Subcutaneous abdominal adipose tissue (tissue), 5 donors: ENCODE measurements around the gene CLIC1.
A peak's percentile ranks its signal among the peaks of the same experiment; 100 is the strongest.

Source experiments
- H3K27ac ChIP-seq: one replicate; pipeline ENCODE4 v1.7.0; 2013; ENCODE audit warnings: low read depth, mild to moderate bottlenecking, inconsistent platforms, low read length, moderate library complexity
- H3K27me3 ChIP-seq, 5 donors: one replicate each; pipeline ENCODE4 v1.7.0; 2013; ENCODE audit warnings: low read length in 5 of 5, inconsistent platforms in 1 of 5; ENCODE audit not compliant: control insufficient read depth in 5 of 5, insufficient read depth in 4 of 5
- H3K36me3 ChIP-seq, 5 donors: one replicate each; pipeline ENCODE4 v1.7.0; 2013; ENCODE audit warnings: low read length in 5 of 5; ENCODE audit not compliant: control insufficient read depth in 5 of 5, insufficient read depth in 5 of 5
- H3K4me1 ChIP-seq, 5 donors: one replicate each; pipeline ENCODE4 v1.7.0; 2013; ENCODE audit warnings: low read length in 5 of 5, mild to moderate bottlenecking in 3 of 5, moderate library complexity in 1 of 5; ENCODE audit not compliant: control insufficient read depth in 5 of 5, insufficient read depth in 5 of 5
- H3K4me3 ChIP-seq, 5 donors: one replicate each; pipeline ENCODE4 v1.7.0; 2013; ENCODE audit warnings: low read length in 5 of 5, low read depth in 1 of 5
- H3K9ac ChIP-seq, 5 donors: one replicate each; pipeline ENCODE4 v1.7.0; 2013; ENCODE audit warnings: low read length in 5 of 5, mild to moderate bottlenecking in 4 of 5, moderate library complexity in 3 of 5
- H3K9me3 ChIP-seq, 5 donors: one replicate each; pipeline ENCODE4 v1.7.0; 2013; ENCODE audit warnings: low read length in 5 of 5; ENCODE audit not compliant: control insufficient read depth in 5 of 5
- donor health status: healthy.
- donor health status: healthy.
- donor health status: healthy.
- donor health status: healthy.
- donor health status: healthy.

The CLIC1 gene

GRCh38 chr6:31760790-31761189 is 24.5 kb upstream of the CLIC1 start:
- H3K36me3 ChIP-seq = peaks cover 3 to 37% (median 12%) of the 10 kb centered on the region in 5 donors
- no peak overlapping the region for H3K4me3 ChIP-seq
- peaks cover under 1 to 10% (median 5%) of the 10 kb centered on the region in 5 donors for H3K4me1 ChIP-seq
- H3K27ac ChIP-seq = no peak overlapping the region
- H3K9me3 ChIP-seq = no peaks in the 10 kb centered on the region
- no peaks in the 10 kb centered on the region for H3K27me3 ChIP-seq
- no peak overlapping the region for H3K9ac ChIP-seq

- no peak overlapping the region for H3K27ac ChIP-seq
- H3K4me1 ChIP-seq = peaks cover 0 to 4% (median 2%) of the 10 kb centered on the region in 5 donors
- H3K9ac ChIP-seq = no peak overlapping the region
Measured at GRCh38 chr6:31758281-31758680, 22.0 kb upstream of the CLIC1 start.

GRCh38 chr6:31752739-31753319 is 16.5 kb upstream of the CLIC1 start:
- Histone ChIP-seq H3K4me3 (no peak overlapping the region), H3K4me1 (peaks cover 0 to 3% (median under 1%) of the 10 kb centered on the region in 5 donors)

More at GRCh38 chr6:31758281-31758680, 22.0 kb upstream of the CLIC1 start:
- Histone ChIP-seq H3K9me3 (no peaks in the 10 kb centered on the region), H3K27me3 (no peaks in the 10 kb centered on the region), H3K36me3 (peaks cover 3 to 37% (median 12%) of the 10 kb centered on the region in 5 donors), H3K4me3 (no peak overlapping the region)

DNA sequence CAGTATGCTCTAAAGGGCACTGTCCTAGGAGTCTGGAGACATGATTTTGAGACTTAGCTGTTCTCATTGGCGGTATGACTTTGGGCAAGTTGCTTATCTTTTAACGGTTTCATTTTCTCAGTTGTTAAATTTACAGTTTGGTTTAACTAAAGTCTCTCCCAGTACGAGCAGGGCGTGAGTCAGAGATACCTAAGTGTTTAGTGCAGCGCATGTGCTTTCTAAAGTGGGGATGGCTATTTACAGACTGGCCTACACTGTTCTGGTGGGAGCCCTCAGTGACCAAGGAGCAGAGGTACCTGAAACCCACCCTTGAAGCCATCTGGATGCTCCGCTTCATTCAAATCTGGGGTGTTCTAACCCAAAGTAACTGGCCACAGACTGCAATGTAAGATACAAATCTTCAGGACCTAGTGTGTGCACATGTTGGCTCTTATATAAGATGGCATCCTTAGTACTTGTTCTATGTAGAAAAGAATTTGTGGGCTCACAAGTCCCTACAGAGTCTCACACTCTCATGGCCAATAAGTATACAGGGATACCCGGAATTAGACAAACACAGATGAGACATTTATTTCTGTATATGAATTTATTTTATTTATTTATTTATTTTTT is 14.2 kb upstream of the CLIC1 start:
- Histone ChIP-seq H3K9me3 (no peaks in the 10 kb centered on the region), H3K36me3 (peaks cover 0 to 3% (median 0%) of the 10 kb centered on the region in 5 donors), H3K27me3 (no peaks in the 10 kb centered on the region), H3K27ac (no peak overlapping the region), H3K9ac (no peak overlapping the region), H3K4me1 (peaks cover 5 to 14% (median 8%) of the 10 kb centered on the region in 5 donors), H3K4me3 (no peak overlapping the region)

More at GRCh38 chr6:31752739-31753319, 16.5 kb upstream of the CLIC1 start:
- no peak overlapping the region for H3K9ac ChIP-seq
- H3K36me3 ChIP-seq = no peaks in the 10 kb centered on the region
- no peaks in the 10 kb centered on the region for H3K27me3 ChIP-seq
- no peak overlapping the region for H3K27ac ChIP-seq
- H3K9me3 ChIP-seq = no peaks in the 10 kb centered on the region

DNA sequence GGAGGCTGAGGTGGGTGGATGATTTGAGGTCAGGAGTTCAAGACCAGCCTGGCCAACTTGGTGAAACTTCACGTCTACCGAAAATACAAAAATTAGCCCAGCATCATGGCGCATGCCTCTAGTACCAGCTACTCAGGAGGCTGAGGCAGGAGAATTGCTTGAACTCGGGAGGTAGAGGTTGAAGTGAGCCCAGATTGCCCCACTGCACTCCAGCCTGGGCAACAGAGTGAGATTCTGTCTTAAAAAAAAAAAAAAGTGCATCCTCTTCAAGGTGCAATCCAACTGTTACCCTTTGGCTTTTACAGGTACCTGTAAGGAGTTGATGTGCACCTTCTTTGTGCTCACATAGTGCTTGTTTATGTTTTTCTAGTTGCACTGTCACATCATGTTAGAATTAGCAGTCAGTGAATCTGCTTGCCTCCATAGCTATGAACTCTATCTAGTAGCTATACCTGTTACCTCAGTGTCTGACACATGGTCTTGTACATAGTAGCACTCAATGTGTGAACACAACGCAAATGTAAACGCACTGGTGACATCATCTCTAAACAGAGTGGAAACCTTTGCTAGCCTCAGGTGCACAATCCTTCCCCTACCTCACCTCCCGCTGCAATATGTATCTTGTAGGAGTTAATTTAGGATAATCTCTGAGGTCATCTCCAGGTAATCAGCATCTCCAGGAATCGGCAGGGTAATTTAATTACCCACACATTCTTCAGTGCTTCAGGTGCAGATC is 13.1 kb upstream of the CLIC1 start:
- no peak overlapping the region for H3K9ac ChIP-seq
- no peaks in the 10 kb centered on the region for H3K27me3 ChIP-seq
- H3K27ac ChIP-seq = no peak overlapping the region
- peaks cover 5 to 14% (median 8%) of the 10 kb centered on the region in 5 donors for H3K4me1 ChIP-seq
- no peaks in the 10 kb centered on the region for H3K9me3 ChIP-seq
- no peak overlapping the region for H3K4me3 ChIP-seq
- H3K36me3 ChIP-seq = peaks cover 0 to 3% (median 0%) of the 10 kb centered on the region in 5 donors

GRCh38 chr6:31744422-31744821 is 8.1 kb upstream of the CLIC1 start:
- Histone ChIP-seq H3K9me3 (no peaks in the 10 kb centered on the region), H3K9ac (no peak overlapping the region), H3K36me3 (peaks cover 0 to 3% (median 0%) of the 10 kb centered on the region in 5 donors), H3K27me3 (no peaks in the 10 kb centered on the region), H3K4me1 (peaks cover 5 to 40% (median 28%) of the 10 kb centered on the region in 5 donors), H3K27ac (no peak overlapping the region), H3K4me3 (no peak overlapping the region)

GRCh38 chr6:31742894-31743293 is 6.6 kb upstream of the CLIC1 start:
- peak overlapping the region; percentile 63 for H3K27ac ChIP-seq
- H3K9me3 ChIP-seq = no peaks in the 10 kb centered on the region
- peaks cover 8 to 52% (median 36%) of the 10 kb centered on the region in 5 donors for H3K4me1 ChIP-seq
- H3K9ac ChIP-seq = no peak overlapping the region
- no peak overlapping the region for H3K4me3 ChIP-seq
- H3K27me3 ChIP-seq = no peaks in the 10 kb centered on the region
- H3K36me3 ChIP-seq = peaks cover 0 to 3% (median 0%) of the 10 kb centered on the region in 5 donors

- H3K27ac ChIP-seq = peak overlapping the region; percentile 63
- no peaks in the 10 kb centered on the region for H3K36me3 ChIP-seq
- H3K4me3 ChIP-seq = no peak overlapping the region
- peaks cover 4 to 54% (median 37%) of the 10 kb centered on the region in 5 donors for H3K4me1 ChIP-seq
- H3K9ac ChIP-seq = no peak overlapping the region
- no peaks in the 10 kb centered on the region for H3K9me3 ChIP-seq
- no peaks in the 10 kb centered on the region for H3K27me3 ChIP-seq
Measured at GRCh38 chr6:31741815-31742214, 5.5 kb upstream of the CLIC1 start.

DNA sequence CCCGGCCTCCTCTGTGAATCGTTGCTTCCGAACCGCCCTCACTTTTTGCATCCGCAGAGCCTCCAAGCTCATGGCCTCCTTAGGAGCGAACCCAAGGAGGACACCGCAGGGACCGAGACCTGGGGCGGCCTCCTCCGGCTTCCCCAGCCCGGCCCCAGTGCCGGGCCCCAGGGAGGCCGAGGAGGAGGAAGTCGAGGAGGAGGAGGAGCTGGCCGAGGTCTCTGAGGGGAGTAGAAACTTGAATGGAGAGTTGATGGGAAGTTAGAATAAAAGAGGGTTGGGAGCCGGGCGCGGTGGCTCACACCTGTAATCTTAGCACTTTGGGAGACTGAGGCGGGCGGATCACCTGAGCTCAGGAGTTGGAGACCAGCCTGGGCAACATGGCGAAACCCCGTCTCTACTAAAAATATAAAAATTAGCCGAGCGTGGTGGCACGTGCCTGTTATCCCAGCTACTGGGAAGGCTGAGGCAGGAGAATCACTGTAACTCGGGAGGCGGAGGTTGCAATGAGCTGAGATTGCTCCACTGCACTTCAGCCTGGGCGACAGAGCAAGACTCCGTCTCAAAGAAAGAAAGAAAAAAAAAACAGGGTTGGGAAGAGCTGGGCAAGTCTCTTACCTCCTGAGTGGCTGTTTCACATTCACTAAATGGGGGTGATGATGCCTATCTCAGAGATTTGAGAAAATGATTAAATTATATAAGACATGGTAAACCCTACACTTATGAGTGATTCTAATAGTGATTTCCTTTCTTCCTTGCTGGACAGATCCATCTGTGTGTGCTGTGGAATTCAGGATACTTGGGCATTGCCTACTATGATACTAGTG is 4.3 kb upstream of the CLIC1 start:
- no peaks in the 10 kb centered on the region for H3K36me3 ChIP-seq
- peak overlapping the region; percentile 49 for H3K27ac ChIP-seq
- no peaks in the 10 kb centered on the region for H3K9me3 ChIP-seq
- no peaks in the 10 kb centered on the region for H3K27me3 ChIP-seq
- H3K4me3 ChIP-seq = peak overlapping the region; percentile 80 to 94 (median 85)
- H3K4me1 ChIP-seq = peaks cover 4 to 60% (median 41%) of the 10 kb centered on the region in 5 donors
- H3K9ac ChIP-seq = peak overlapping the region; percentile 68 to 86 (median 76)
